HepG2 (cell line): ENCODE measurements around the gene UNCX.

Experiments
- ATF7 ChIP-seq, 2 experiments: fragments of 450-650 bp in 1 of 2; sonication (generic) in 1 of 2; formaldehyde crosslinking in 1 of 2; IDR thresholded peaks; 2 replicates each; pipeline versions ENCODE4 v1.4.0 to v1.6.1; 2016 to 2020; ENCODE audit warnings: antibody characterized with exemption in 1 of 2, mild to moderate bottlenecking in 1 of 2, missing genetic modification reagents in 1 of 2
- KDM5B ChIP-seq: sonication (generic); formaldehyde crosslinking; IDR thresholded peaks from 2 replicates; pipeline ENCODE4 v1.4.0; 2020; ENCODE audit warnings: missing genetic modification reagents, mild to moderate bottlenecking, borderline replicate concordance
- MATR3 ChIP-seq: sonication (generic); formaldehyde crosslinking; IDR thresholded peaks from 2 replicates; pipeline ENCODE4 v1.4.0; 2020; ENCODE audit warnings: missing genetic modification reagents
- PHF20 ChIP-seq: sonication (generic); formaldehyde crosslinking; IDR thresholded peaks from 2 replicates; pipeline ENCODE4 v1.5.0; 2020; ENCODE audit warnings: mild to moderate bottlenecking, missing genetic modification reagents
- PRDM10 ChIP-seq: sonication (generic); formaldehyde crosslinking; IDR thresholded peaks from 2 replicates; pipeline ENCODE4 v1.4.0; 2020; ENCODE audit warnings: low read depth, missing genetic modification reagents
- RELA ChIP-seq: sonication (generic); formaldehyde crosslinking; IDR thresholded peaks from 2 replicates; pipeline ENCODE4 v1.4.0; 2020; ENCODE audit warnings: missing genetic modification reagents
- SALL2 ChIP-seq: sonication (generic); formaldehyde crosslinking; IDR thresholded peaks from 2 replicates; pipeline ENCODE4 v1.8.1; 2023; ENCODE audit warnings: mild to moderate bottlenecking, missing genetic modification reagents, inconsistent platforms

DNA sequence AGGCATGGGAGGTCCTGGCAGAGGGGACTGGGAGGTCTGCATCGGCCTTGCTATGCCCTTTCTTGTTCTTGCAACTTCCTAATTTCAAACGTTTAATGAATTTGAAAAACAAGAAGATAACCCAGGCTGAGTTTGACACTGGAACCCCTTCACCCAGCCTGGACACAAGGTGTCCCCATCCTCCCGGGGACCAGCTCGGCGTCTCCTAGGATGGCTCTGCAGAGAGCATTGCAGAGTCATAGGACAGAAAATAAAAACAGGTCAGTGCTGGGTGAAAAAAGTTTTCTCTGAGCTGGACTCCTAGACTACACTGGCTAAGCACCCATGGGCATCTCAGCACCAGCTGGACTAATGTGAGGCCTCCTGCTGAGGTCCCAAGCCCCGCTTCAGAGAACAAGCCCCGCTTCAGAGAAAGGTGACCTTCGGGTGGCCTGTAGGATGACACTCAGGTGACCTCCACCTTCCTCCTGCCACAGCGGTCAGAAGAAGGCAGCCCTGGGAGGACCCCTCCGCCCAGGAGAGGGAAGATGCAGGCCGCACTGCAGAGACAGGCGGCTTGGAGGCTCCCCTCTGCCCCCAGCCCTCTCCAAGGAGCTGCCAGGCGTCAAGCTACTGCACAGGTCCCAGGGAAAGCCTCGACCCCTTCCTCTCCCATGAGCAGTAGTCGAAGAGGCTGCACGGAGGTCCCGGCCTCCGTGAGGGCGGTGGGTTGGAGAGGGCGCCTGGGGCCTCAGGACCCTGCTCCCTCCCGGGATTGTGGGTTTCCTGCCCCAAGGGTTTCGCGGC lies 9.3 kb upstream of the UNCX start:
- no peak for TF ChIP-seq SALL2 (CRISPR knock-in tag)
- TF ChIP-seq PHF20 (CRISPR knock-in tag) = no peak
- no peak for TF ChIP-seq ATF7 (IDR thresholded peaks at IDR 0.05)
- no peak for TF ChIP-seq ATF7 (CRISPR knock-in tag; IDR thresholded peaks at IDR 0.05)
- no peak for TF ChIP-seq PRDM10 (CRISPR knock-in tag)
- no peak for TF ChIP-seq KDM5B (CRISPR knock-in tag)
- TF ChIP-seq MATR3 = no peak
- TF ChIP-seq RELA (CRISPR knock-in tag) = no peak
